Measurements from ENCODE around the gene VWA8.

Gene VWA8

DNA sequence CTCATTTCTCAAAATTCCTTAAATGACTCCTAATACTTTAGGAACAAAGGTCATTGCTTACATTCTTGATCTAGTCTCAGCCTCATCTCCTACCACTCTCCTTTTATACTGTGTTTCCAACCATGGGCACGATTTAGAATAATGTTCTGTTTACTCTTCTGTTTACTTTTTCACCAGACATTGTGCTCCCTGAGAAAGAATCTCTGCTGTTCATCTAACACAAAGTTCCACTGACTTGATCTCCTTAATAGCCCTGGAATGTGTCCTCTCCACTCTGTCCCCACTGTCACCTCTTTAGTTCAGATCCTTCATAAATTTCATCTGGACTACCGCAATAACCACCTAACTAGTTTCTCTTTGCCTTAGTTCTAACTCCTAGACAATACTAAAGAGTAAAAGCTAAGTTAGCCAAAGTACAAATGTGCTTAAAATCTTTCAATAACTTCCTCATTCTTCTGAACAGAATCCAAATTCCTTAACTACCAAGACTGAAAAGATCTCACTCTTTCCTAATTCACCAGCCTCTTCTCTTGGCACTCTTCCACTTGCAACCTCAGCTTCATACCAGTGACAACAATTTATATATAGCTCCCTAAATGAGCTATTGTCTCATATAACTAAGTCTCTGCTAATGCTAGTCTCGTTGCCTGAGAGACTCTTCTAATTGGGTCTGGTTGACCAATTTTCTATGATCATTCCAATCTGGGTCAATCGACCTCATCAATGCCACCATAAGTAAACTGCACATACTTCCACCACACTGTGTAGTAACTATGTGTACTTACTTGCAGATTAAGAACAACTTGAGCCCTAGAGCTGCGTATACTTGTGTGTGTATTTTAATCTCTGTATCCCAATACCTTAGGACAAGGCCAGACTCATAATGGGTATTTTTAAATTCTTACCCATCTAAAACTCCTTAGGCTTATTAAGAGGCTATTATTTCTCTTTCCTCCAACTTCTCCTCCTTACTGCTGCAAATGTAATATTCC, 179.9 kb downstream of the VWA8 start:
- peak; percentile 22 for DNase-seq (ENCODE audit: extremely low read depth, low read depth)

DNA sequence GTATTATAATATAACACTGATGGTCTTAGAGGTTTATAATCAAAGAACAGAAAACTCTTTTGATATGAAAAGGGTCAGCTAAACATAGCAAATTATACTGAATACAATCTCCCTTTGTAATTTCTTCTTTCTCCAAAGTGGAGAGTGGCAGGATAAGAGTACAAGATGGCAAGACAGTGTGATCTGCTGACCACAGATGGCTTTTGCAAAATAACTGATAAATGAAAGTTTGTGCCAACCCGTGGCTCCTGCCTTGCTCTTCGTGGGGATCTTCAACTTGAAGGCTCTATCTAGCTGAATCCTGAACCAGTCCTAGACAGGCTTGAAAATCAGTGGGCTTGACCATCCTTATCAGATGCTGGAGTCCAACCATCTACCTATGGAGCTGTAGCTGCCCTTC, 185.7 kb downstream of the VWA8 start:
- no peak overlapping the region for H3K4me3 ChIP-seq (replicated peaks; ENCODE audit: low read depth, low read length)
- DNase-seq (ENCODE audit: extremely low read depth, low read depth), result no peak
- TF ChIP-seq, protein P1, sequence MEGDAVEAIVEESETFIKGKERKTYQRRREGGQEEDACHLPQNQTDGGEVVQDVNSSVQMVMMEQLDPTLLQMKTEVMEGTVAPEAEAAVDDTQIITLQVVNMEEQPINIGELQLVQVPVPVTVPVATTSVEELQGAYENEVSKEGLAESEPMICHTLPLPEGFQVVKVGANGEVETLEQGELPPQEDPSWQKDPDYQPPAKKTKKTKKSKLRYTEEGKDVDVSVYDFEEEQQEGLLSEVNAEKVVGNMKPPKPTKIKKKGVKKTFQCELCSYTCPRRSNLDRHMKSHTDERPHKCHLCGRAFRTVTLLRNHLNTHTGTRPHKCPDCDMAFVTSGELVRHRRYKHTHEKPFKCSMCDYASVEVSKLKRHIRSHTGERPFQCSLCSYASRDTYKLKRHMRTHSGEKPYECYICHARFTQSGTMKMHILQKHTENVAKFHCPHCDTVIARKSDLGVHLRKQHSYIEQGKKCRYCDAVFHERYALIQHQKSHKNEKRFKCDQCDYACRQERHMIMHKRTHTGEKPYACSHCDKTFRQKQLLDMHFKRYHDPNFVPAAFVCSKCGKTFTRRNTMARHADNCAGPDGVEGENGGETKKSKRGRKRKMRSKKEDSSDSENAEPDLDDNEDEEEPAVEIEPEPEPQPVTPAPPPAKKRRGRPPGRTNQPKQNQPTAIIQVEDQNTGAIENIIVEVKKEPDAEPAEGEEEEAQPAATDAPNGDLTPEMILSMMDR (IDR thresholded peaks at IDR 0.05; ENCODE audit: low read depth, low read length, missing control alignments), result no peak

More for the DNA sequence above, 179.9 kb downstream of the VWA8 start:
- TF ChIP-seq, protein P1 (IDR thresholded peaks at IDR 0.05; ENCODE audit: low read depth, low read length, missing control alignments), result no peak
- H3K4me3 ChIP-seq (replicated peaks; ENCODE audit: low read depth, low read length), result no peak overlapping the region

DNA sequence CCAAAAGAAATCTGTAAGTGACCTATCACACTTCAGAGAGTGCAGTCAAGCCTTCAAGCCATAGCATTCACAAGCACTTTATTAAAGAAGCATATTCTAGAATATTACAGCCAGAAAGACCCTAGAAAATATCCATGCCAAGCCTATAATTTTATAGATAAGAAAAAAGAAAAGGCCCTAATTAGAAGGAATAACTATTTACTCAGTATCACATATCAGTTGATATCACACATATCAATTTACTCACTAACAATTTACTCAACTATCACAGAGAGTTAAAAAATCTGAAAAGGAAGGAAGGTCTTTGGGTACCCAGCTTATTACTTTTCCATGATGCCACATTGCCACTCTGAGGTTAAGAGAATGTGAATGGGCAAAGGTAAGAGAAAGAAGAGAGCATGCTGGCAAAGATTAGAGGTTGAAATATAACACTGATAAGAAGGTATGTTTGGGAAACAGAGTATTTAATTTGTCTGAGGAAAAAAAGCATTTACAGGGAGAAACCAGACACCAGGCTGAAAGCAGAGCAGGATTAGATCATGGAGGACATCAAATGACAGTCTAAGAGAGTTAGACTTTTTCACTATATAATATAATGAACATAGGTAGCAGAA, 186.2 kb downstream of the VWA8 start:
- H3K4me3 ChIP-seq (replicated peaks; ENCODE audit: low read depth, low read length), result no peak overlapping the region
- TF ChIP-seq, protein P1 (IDR thresholded peaks at IDR 0.05; ENCODE audit: low read depth, low read length, missing control alignments), result no peak
- DNase-seq (ENCODE audit: extremely low read depth, low read depth), result no peak

DNA sequence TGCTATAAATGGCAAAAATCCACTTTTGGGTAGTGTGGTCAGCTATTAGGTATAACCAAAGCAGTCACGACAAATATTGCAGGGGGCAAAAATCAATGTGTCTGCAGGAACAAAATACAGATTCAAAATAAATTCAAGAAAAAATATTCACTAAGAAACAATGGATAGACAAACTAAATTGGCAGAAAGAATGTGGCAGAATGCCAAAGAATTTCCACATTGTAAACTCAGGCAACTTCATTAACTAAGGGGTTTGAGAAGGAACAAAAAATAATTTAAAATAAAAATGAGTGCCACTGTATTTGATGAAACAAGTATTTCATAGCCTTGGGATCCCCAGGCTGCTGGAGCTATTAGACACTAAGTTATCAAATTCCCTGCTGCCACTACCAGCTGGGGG, 193.1 kb downstream of the VWA8 start:
- no peak for DNase-seq (ENCODE audit: extremely low read depth, low read depth)
- no peak overlapping the region for H3K4me3 ChIP-seq (replicated peaks; ENCODE audit: low read depth, low read length)
- TF ChIP-seq, protein P1 (IDR thresholded peaks at IDR 0.05; ENCODE audit: low read depth, low read length, missing control alignments), result no peak

DNA sequence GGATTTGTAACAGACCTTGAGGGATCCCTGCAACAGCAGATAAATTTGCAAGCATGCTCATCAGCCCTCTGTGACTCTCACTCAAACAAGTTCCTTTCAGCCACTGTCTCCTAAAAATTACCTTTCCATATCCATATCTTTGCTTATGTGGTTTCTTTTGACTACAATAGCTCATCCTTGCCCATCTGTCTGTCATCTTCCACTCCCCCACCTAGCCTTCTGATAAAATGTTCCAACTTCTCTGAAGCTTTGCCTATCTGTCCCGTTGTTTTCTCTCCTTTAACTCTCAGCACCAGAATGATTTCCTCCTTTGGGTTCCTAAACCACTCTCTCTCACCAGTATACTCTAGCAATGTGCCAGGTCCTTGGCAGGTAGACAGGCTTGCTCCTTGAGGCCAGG, 194.5 kb downstream of the VWA8 start:
- TF ChIP-seq, protein P1 (IDR thresholded peaks at IDR 0.05; ENCODE audit: low read depth, low read length, missing control alignments), result no peak
- H3K4me3 ChIP-seq (replicated peaks; ENCODE audit: low read depth, low read length), result no peak overlapping the region
- DNase-seq (ENCODE audit: extremely low read depth, low read depth), result no peak

DNA sequence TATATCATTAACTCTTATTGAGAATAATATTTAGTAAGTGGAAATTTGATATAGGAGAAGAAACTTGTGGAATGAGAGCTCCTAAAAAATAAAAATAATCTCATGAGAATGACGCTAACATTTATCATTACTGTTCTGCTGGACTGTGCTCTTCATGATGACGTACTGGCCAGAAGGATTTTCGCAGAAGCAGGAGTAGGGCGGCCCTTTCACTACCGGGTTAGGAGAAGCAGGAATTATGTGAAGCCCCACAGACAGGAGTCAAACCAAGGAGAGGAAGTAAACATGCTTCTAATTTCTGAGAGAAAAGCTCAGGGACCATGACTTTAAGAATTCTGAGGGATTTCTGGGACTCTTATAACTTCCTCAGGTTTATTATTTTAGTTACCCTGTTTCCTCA, 195.1 kb downstream of the VWA8 start:
- DNase-seq (ENCODE audit: extremely low read depth, low read depth), result no peak
- H3K4me3 ChIP-seq (replicated peaks; ENCODE audit: low read depth, low read length), result no peak overlapping the region
- TF ChIP-seq, protein P1 (IDR thresholded peaks at IDR 0.05; ENCODE audit: low read depth, low read length, missing control alignments), result no peak

Data from HFF-Myc (cell line).